Endothelial cell of umbilical vein (primary cell): Measurements from ENCODE around the gene RBM20. TPM values are rescaled to one million over a fixed set of nuclear protein-coding genes. Genes with fewer than 3 reads are reported as not detected.

ENCODE experiments used
- BruUV-seq: library from RNA; stranded (reverse); fragments of 400-500 nt; replicated peaks from 2 replicates; lab custom pipeline; 2021; lab: Mats Ljungman, UMichigan
- CTCF ChIA-PET: fragments of 300-600, 350-600 bp; sonication (Branson Sonifier 250); formaldehyde crosslinking; loops from one replicate; lab custom pipeline; 2021; ENCODE audit warnings: antibody characterized with exemption, inconsistent platforms; lab: Charles Lee
- POLR2A ChIA-PET: fragments of 300-600, 350-600 bp; sonication (Branson Sonifier 250); formaldehyde crosslinking; loops from one replicate; lab custom pipeline; 2021; ENCODE audit warnings: antibody characterized with exemption, inconsistent platforms; lab: Charles Lee
- DNase-seq: peaks from one replicate; pipeline ENCODE4 v3.0.0-alpha.2; 2011; ENCODE audit warnings: low read depth, low spot score
- FAIRE-seq: peaks from 2 replicates; lab custom pipeline; 2011; peaks lifted over from hg19 to GRCh38; lab: Jason Lieb, UNC
- H2AFZ ChIP-seq: 2 replicates; pipeline ENCODE4 v1.6.0; 2012; ENCODE audit warnings: low read depth, low read length, control low read depth, inconsistent platforms
- H3K27ac ChIP-seq: 2 replicates; pipeline ENCODE4 v1.5.1; 2011; ENCODE audit warnings: low read depth, mild to moderate bottlenecking, control low read depth, low read length, moderate library complexity; ENCODE audit not compliant: insufficient read depth
- H3K27me3 ChIP-seq, 2 experiments: 2 replicates each; pipeline versions ENCODE4 v1.6.0 to v1.6.1; 2011; ENCODE audit warnings: low read length in 2 of 2, mixed read lengths in 1 of 2; ENCODE audit not compliant: control insufficient read depth in 2 of 2, insufficient read depth in 2 of 2
- H3K36me3 ChIP-seq, 2 experiments: 2 replicates in 1 of 2; 3 replicates in 1 of 2; pipeline ENCODE4 v1.5.1; 2011; ENCODE audit warnings: low read length in 2 of 2, mild to moderate bottlenecking in 1 of 2, moderate library complexity in 1 of 2; ENCODE audit not compliant: control insufficient read depth in 2 of 2, insufficient read depth in 2 of 2; ENCODE audit errors: extremely low read depth in 1 of 2
- H3K4me1 ChIP-seq: 3 replicates; pipeline ENCODE4 v1.5.1; 2011; ENCODE audit warnings: mild to moderate bottlenecking, low read length; ENCODE audit not compliant: control insufficient read depth, insufficient read depth; ENCODE audit errors: extremely low read depth
- H3K4me2 ChIP-seq: 2 replicates; pipeline ENCODE4 v1.6.1; 2011; ENCODE audit warnings: low read length, control low read depth, mixed read lengths; ENCODE audit not compliant: insufficient read depth
- H3K4me3 ChIP-seq, 3 experiments: fragments of 200-600 bp in 1 of 3; sonication (generic), shearing (Covaris generic) in 1 of 3; replicated peaks in 1 of 3; 2 replicates each; pipeline ENCODE4 v1.5.1; 2011 to 2016; ENCODE audit warnings: control low read depth in 3 of 3, low read length in 3 of 3, mild to moderate bottlenecking in 2 of 3, inconsistent platforms in 1 of 3, low read depth in 1 of 3, moderate library complexity in 1 of 3; ENCODE audit not compliant: insufficient read depth in 1 of 3
- H3K79me2 ChIP-seq: 2 replicates; pipeline ENCODE4 v1.6.0; 2012; ENCODE audit warnings: low read length, inconsistent platforms; ENCODE audit not compliant: control insufficient read depth, insufficient read depth
- H3K9ac ChIP-seq: replicated peaks from 2 replicates; pipeline ENCODE3; 2011; ENCODE audit warnings: low read length, control low read depth; ENCODE audit not compliant: insufficient read depth; ENCODE audit errors: extremely low read depth
- H3K9me1 ChIP-seq: replicated peaks from 3 replicates; pipeline ENCODE4 v1.6.0; 2011; ENCODE audit warnings: mild to moderate bottlenecking, low read length; ENCODE audit not compliant: control insufficient read depth, insufficient read depth; ENCODE audit errors: extremely low read depth
- H3K9me3 ChIP-seq: replicated peaks from 2 replicates; pipeline ENCODE4 v1.5.1; 2012; ENCODE audit warnings: low read length, inconsistent platforms; ENCODE audit not compliant: control insufficient read depth, insufficient read depth
- H4K20me1 ChIP-seq: replicated peaks from 2 replicates; pipeline ENCODE3; 2011; ENCODE audit warnings: mild to moderate bottlenecking, low read length; ENCODE audit not compliant: control insufficient read depth, insufficient read depth; ENCODE audit errors: extremely low read depth
- EZH2 ChIP-seq: IDR thresholded peaks from 2 replicates; pipeline ENCODE4 v1.6.1; 2012; ENCODE audit warnings: borderline replicate concordance, low read depth, mild to moderate bottlenecking, moderate library complexity, low read length, inconsistent platforms; ENCODE audit not compliant: severe bottlenecking
- FOS ChIP-seq: IDR thresholded peaks from 2 replicates; pipeline ENCODE4 v1.6.1; 2011; ENCODE audit warnings: mild to moderate bottlenecking, low read length, moderate library complexity, borderline replicate concordance; ENCODE audit not compliant: insufficient read depth
- GATA2 ChIP-seq: IDR thresholded peaks from 2 replicates; pipeline ENCODE4 v1.7.0; 2011; ENCODE audit warnings: low read depth, mild to moderate bottlenecking, moderate library complexity, mixed read lengths, low read length; ENCODE audit not compliant: insufficient read length, insufficient read depth
- JUN ChIP-seq: IDR thresholded peaks from 2 replicates; pipeline ENCODE4 v1.6.1; 2011; ENCODE audit warnings: borderline replicate concordance, low read depth; ENCODE audit not compliant: insufficient read length, insufficient read depth
- MYC ChIP-seq: IDR thresholded peaks from one replicate; pipeline ENCODE4 v1.6.1; 2011; ENCODE audit warnings: mild to moderate bottlenecking, low read depth, low read length
- POLR2A ChIP-seq: IDR thresholded peaks from 2 replicates; pipeline ENCODE4 v1.6.1; 2012; ENCODE audit warnings: low read depth, mild to moderate bottlenecking, control low read depth, low read length
- POLR2AphosphoS5 ChIP-seq: IDR thresholded peaks from 2 replicates; pipeline ENCODE4 v1.6.1; 2012; ENCODE audit warnings: low read depth, mild to moderate bottlenecking, control low read depth, low read length, moderate library complexity; ENCODE audit not compliant: insufficient read depth
- dilution Hi-C: fragments of 300-500 bp; cut with MboI; formaldehyde crosslinking; loops from one replicate; pipeline ENCODE4 v1.15.0; 2019; ENCODE audit warnings: low sequenced_read_pairs; ENCODE audit not compliant: extremely low pct_ligation_motif_present
- intact Hi-C: fragments of 100-400 bp; cut with micrococcal nuclease; formaldehyde crosslinking; loops from one replicate; pipeline ENCODE4 v1.10.0; 2022
- polyA plus RNA-seq, 4 experiments: library from polyadenylated mRNA; depleted of rRNA in 3 of 4; stranded (reverse) in 3 of 4; unstranded in 1 of 4; fragments of >200 nt; gene quantifications; 2 replicates each; pipeline versions ENCODE4 v1.2.1 to v1.2.3, GENCODE V29; 2011 to 2012; ENCODE audit warnings: missing spikeins in 1 of 4
- total RNA-seq: library from RNA; stranded (reverse); gene quantifications from 2 replicates; pipeline ENCODE4 v1.2.3, GENCODE V29; 2021
- TF ChIP-seq, protein P1 (sequence below), 2 donors: IDR thresholded peaks; 1 replicate in 1 of 2; 2 replicates in 1 of 2; pipeline ENCODE4 v1.5.1; 2011; ENCODE audit warnings: low read length in 2 of 2, mild to moderate bottlenecking in 2 of 2, moderate library complexity in 2 of 2, control low read depth in 1 of 2, inconsistent platforms in 1 of 2, low read depth in 1 of 2; ENCODE audit not compliant: insufficient read depth in 1 of 2; ENCODE audit errors: extremely low read depth in 1 of 2
- TF ChIP-seq, protein P2 (sequence below): IDR thresholded peaks from 2 replicates; pipeline ENCODE4 v1.6.1; 2011; ENCODE audit not compliant: insufficient read depth, insufficient read length

RBM20 gene
- total and polyA plus RNA-seq, 2 donors (not counting 3 experiments of a cell fraction or from before 2014, with no cell fraction given), result 0.04 TPM; not detected in 1

DNA sequence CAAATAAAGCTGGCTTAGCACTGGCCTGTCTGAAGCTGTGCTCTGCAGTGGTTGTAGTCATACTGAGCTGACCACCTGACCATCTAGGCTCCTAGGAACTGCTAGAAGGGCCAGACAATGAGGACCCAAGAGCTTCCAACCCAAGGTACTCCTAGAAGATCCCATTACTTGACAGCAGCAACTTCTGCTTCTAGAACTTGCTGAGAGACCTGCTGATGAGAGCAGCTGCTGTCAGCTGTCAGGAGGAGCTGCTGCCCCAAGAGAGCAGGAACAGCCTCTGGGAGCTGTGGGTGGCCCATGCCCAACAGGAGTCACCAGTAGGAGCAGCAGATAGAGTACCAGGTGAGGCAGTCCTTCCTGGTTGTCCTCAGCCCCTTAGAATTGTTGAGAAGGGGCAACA is 70.2 kb downstream of the RBM20 start:
- Histone ChIP-seq H3K9me1 (no peaks in the 10 kb centered on the region), H3K4me2 (no peak overlapping the region), H3K4me1 (no peaks in the 10 kb centered on the region), H2AFZ (no peak overlapping the region), H3K9ac (no peak overlapping the region), H3K79me2 (no peaks in the 10 kb centered on the region), H3K27ac (no peak overlapping the region), H3K36me3 (no peaks in the 10 kb centered on the region), H3K9me3 (no peaks in the 10 kb centered on the region), H3K4me3 (no peak overlapping the region), H3K27me3 (peaks cover 0 to 4% of the 10 kb centered on the region in 2 experiments), H4K20me1 (no peaks in the 10 kb centered on the region)
- BruUV-seq, result no TSS peak
- FAIRE-seq (no peak), DNase-seq (no peak)
- ChIA-PET POLR2A (no interaction called here), CTCF (no interaction called here)
- intact Hi-C loops (no loop called here), dilution Hi-C loops (no loop called here)
- TF ChIP-seq, protein P1, sequence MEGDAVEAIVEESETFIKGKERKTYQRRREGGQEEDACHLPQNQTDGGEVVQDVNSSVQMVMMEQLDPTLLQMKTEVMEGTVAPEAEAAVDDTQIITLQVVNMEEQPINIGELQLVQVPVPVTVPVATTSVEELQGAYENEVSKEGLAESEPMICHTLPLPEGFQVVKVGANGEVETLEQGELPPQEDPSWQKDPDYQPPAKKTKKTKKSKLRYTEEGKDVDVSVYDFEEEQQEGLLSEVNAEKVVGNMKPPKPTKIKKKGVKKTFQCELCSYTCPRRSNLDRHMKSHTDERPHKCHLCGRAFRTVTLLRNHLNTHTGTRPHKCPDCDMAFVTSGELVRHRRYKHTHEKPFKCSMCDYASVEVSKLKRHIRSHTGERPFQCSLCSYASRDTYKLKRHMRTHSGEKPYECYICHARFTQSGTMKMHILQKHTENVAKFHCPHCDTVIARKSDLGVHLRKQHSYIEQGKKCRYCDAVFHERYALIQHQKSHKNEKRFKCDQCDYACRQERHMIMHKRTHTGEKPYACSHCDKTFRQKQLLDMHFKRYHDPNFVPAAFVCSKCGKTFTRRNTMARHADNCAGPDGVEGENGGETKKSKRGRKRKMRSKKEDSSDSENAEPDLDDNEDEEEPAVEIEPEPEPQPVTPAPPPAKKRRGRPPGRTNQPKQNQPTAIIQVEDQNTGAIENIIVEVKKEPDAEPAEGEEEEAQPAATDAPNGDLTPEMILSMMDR (IDR thresholded peaks at IDR 0.05; ENCODE audit: extremely low read depth in 1 of 2, insufficient read depth in 1 of 2, low read depth in 1 of 2, low read length in 2 of 2), result no peak
- TF ChIP-seq JUN, result no peak
- TF ChIP-seq GATA2, result no peak
- TF ChIP-seq, protein P2, sequence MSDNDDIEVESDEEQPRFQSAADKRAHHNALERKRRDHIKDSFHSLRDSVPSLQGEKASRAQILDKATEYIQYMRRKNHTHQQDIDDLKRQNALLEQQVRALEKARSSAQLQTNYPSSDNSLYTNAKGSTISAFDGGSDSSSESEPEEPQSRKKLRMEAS, result no peak
- no peak for TF ChIP-seq MYC
- no peak for TF ChIP-seq POLR2AphosphoS5
- no peak for TF ChIP-seq POLR2A
- no peak for TF ChIP-seq EZH2
- no peak for TF ChIP-seq FOS
